Memory B cell (primary cell): ENCODE measurements around the gene TBL1XR1.
A peak's percentile ranks its signal among the peaks of the same experiment; 100 is the strongest.
"Not testable (repeated sequence)": the region's sequence is repeated elsewhere in the genome, so short reads cannot be mapped to it uniquely, and the experiment has no call there.

ENCODE experiments used
- ATAC-seq: fragments of 150-1000 bp; cut with Tn5 transposase; 2 replicates; pipeline ENCODE4 v1.10.0; 2021; ENCODE audit warnings: low read depth, mild to moderate bottlenecking, moderate library complexity
- DNase-seq, 2 donors: peaks; one replicate each; pipeline ENCODE4 v3.0.0; 2022; ENCODE audit warnings: low spot score in 2 of 2
- H3K27ac Mint-ChIP-seq: one replicate; pipeline ENCODE4 v1.8.0; 2022; ENCODE audit warnings: mild to moderate bottlenecking, moderate library complexity, mixed read lengths
- H3K27me3 Mint-ChIP-seq: one replicate; pipeline ENCODE4 v1.8.0; 2022; ENCODE audit warnings: mixed read lengths
- H3K36me3 Mint-ChIP-seq: one replicate; pipeline ENCODE4 v1.8.0; 2022; ENCODE audit warnings: mild to moderate bottlenecking, mixed read lengths
- H3K4me1 Mint-ChIP-seq: one replicate; pipeline ENCODE4 v1.8.0; 2022; ENCODE audit warnings: mixed read lengths
- H3K4me3 Mint-ChIP-seq: one replicate; pipeline ENCODE4 v1.8.0; 2022; ENCODE audit warnings: mild to moderate bottlenecking, moderate library complexity, mixed read lengths
- H3K9me3 Mint-ChIP-seq: one replicate; pipeline ENCODE4 v1.8.0; 2022; ENCODE audit warnings: mixed read lengths

Gene TBL1XR1

DNA sequence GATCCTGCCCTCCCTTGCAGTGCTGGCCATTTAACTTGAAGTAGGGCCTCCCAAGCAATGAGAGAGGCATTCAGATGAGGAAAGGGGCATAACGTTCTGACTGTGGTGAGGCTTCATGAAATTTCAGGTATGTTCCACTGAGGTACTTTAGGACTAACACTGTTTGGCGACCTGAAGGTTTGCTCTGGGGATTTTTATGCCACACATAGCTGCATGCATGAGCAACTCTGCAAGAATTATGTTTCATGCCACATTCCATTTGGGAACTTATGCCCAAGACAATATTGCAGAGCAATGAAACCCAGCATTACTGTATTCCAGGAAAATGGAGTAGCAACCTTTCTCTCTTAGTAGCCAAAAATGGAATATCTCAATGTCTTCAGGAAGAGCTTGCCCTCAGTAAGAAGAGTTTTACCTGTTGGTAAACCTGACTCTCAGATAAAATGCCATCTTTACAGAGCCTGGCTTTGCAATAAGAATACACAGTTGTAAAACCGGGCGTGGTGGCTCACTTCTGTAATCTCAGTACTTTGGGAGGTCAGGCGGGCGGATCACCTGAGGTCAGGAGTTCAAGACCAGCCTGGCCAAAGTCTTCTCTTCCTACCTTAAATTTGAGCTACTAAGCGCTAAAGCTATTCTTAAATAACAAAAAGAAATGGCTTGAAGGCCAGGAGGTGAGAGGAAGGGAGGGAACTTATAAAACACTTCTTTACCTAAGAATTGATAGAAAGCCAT lies 16.7 kb upstream of the TBL1XR1 start:
- Mint-ChIP-seq H3K4me1 (peaks cover 2% of the 10 kb centered on the region), H3K27me3 (no peaks in the 10 kb centered on the region), H3K27ac (no peak overlapping the region), H3K4me3 (no peak overlapping the region), H3K36me3 (no peaks in the 10 kb centered on the region), H3K9me3 (no peaks in the 10 kb centered on the region)
- no peak for ATAC-seq
- DNase-seq, result no peak

GRCh38 chr3:177212756-177213155 lies 15.5 kb upstream of the TBL1XR1 start:
- Mint-ChIP-seq H3K27ac (no peak overlapping the region), H3K4me1 (peaks cover 2% of the 10 kb centered on the region)

DNA sequence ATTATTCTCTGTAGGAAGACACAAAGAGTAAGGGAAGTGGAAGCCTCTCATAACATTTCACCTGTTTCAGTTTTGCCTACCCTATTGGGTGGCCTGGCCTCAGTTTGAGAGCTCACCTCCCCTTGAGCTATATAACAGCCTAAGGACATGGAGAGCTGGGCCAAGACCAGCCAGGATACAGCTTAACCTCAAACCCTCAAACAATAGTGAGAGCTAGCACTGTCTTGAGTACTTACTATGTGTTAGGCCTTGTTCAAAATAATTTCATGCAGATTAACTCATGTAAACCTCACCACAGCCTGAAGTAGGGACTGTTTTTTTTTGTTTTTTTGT lies 15.0 kb upstream of the TBL1XR1 start:
- H3K4me1 Mint-ChIP-seq, result peaks cover 2% of the 10 kb centered on the region
- no peak for DNase-seq
- H3K27ac Mint-ChIP-seq, result no peak overlapping the region
- H3K4me3 Mint-ChIP-seq, result no peak overlapping the region
- H3K27me3 Mint-ChIP-seq, result no peaks in the 10 kb centered on the region
- no peak for ATAC-seq
- no peaks in the 10 kb centered on the region for H3K9me3 Mint-ChIP-seq
- H3K36me3 Mint-ChIP-seq, result no peaks in the 10 kb centered on the region

More at GRCh38 chr3:177212756-177213155, 15.5 kb upstream of the TBL1XR1 start:
- Mint-ChIP-seq H3K27me3 (no peaks in the 10 kb centered on the region), H3K4me3 (no peak overlapping the region), H3K36me3 (no peaks in the 10 kb centered on the region), H3K9me3 (no peaks in the 10 kb centered on the region)
- DNase-seq (no peak), ATAC-seq (no peak)

DNA sequence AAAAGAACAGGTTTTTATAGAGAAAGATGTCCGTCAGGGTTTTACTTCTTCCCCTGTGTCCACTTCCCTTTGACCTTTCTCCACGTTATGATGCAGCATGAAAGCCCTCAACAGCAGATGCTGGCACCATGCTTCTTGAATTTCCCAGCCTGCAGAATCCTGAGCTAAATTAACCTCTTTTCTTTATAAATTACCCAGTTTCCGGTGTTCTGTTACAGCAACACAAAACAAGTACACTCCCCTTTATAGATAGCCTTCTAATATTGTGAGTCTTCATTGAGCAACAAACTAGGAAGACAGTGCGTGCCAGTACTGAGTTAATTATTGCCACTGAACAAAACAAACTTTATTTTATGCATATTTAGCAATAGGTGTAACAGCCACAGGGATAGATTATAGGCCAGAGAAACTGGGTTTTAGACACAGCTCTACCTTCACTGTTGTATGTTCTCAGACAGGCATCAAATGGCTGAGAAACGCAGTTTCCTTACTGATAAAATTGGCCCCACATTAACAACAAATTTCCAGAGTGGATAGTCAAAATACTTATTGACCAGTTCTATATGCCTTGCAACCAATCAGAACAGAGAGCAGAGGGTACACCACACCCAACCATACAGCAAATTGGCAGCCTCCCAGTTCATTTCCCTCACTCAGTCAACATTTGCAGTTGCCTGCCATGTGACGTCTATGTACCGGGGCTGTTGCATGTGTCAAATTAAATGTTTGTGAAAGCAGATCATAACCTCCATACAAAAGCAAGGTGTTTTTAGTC lies 14.4 kb upstream of the TBL1XR1 start:
- Mint-ChIP-seq H3K4me1 (peaks cover 2% of the 10 kb centered on the region), H3K36me3 (no peaks in the 10 kb centered on the region), H3K27ac (no peak overlapping the region), H3K27me3 (no peaks in the 10 kb centered on the region), H3K4me3 (no peak overlapping the region), H3K9me3 (no peaks in the 10 kb centered on the region)
- DNase-seq, result no peak
- ATAC-seq, result no peak

GRCh38 chr3:177210744-177211502 lies 13.6 kb upstream of the TBL1XR1 start:
- ATAC-seq, result no peak
- no peak for DNase-seq
- no peaks in the 10 kb centered on the region for H3K9me3 Mint-ChIP-seq
- H3K36me3 Mint-ChIP-seq, result no peaks in the 10 kb centered on the region
- H3K27me3 Mint-ChIP-seq, result no peaks in the 10 kb centered on the region
- H3K4me1 Mint-ChIP-seq, result peaks cover 2% of the 10 kb centered on the region
- no peak overlapping the region for H3K27ac Mint-ChIP-seq
- H3K4me3 Mint-ChIP-seq, result no peak overlapping the region

GRCh38 chr3:177209509-177209908 lies 12.2 kb upstream of the TBL1XR1 start:
- Mint-ChIP-seq H3K4me1 (peaks cover 2% of the 10 kb centered on the region), H3K9me3 (no peaks in the 10 kb centered on the region), H3K27me3 (no peaks in the 10 kb centered on the region), H3K4me3 (no peak overlapping the region), H3K27ac (no peak overlapping the region), H3K36me3 (no peaks in the 10 kb centered on the region)
- DNase-seq (no peak), ATAC-seq (no peak)

DNA sequence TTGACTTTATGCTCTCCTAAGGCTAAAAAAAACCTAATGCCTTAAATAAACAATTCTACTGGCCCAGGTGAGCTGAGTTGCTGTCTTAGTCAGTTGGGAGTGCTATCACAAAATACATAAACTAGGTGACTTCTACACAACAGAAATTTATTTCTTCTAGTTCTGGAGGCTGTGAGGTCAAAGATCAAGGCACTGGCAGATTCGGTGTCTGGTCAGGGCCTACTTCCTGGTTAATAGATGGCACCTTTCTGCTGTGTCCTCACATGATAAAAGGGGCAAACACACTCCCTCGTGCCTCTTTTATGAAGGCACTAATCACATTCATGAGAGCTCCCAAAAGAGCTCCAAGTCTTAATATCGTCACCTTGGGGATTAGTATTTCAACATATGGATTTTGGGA lies 11.5 kb upstream of the TBL1XR1 start:
- Mint-ChIP-seq H3K4me3 (no peak overlapping the region), H3K4me1 (peaks cover 2% of the 10 kb centered on the region), H3K36me3 (no peaks in the 10 kb centered on the region), H3K27ac (no peak overlapping the region), H3K9me3 (no peaks in the 10 kb centered on the region), H3K27me3 (no peaks in the 10 kb centered on the region)
- ATAC-seq (no peak), DNase-seq (no peak)

GRCh38 chr3:177208223-177208622 lies 10.9 kb upstream of the TBL1XR1 start:
- Mint-ChIP-seq H3K9me3 (no peaks in the 10 kb centered on the region), H3K27me3 (no peaks in the 10 kb centered on the region), H3K4me1 (peaks cover 2% of the 10 kb centered on the region), H3K36me3 (no peaks in the 10 kb centered on the region), H3K27ac (no peak overlapping the region), H3K4me3 (no peak overlapping the region)
- DNase-seq, result no peak
- no peak for ATAC-seq

DNA sequence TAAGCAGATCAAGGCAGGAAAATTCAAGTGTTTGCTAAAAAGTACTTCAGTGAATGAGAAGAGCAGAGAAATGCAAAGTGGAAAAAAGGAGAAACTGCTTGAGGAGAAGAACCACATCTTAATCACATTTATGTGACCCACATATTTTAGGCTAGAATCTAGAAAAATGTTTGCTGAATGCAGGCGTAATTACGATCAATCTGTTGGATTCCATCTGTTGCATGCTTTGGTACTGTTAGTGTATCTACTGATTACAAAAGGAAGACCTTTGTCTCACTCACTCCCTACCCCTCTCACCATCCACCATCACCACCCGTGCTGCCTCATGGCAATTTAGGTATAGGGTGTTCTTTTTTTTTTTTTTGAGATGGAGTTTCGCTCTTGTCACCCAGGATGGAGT lies 9.7 kb upstream of the TBL1XR1 start:
- no peak overlapping the region for H3K4me3 Mint-ChIP-seq
- no peak overlapping the region for H3K27ac Mint-ChIP-seq
- no peaks in the 10 kb centered on the region for H3K36me3 Mint-ChIP-seq
- H3K4me1 Mint-ChIP-seq, result peaks cover 5% of the 10 kb centered on the region
- H3K27me3 Mint-ChIP-seq, result no peaks in the 10 kb centered on the region
- DNase-seq, result no peak
- no peaks in the 10 kb centered on the region for H3K9me3 Mint-ChIP-seq
- ATAC-seq, result no peak

GRCh38 chr3:177203689-177204395 lies 6.6 kb upstream of the TBL1XR1 start:
- no peak overlapping the region for H3K4me3 Mint-ChIP-seq
- no peak for ATAC-seq
- no peaks in the 10 kb centered on the region for H3K27me3 Mint-ChIP-seq
- H3K9me3 Mint-ChIP-seq, result no peaks in the 10 kb centered on the region
- H3K36me3 Mint-ChIP-seq, result no peaks in the 10 kb centered on the region
- H3K4me1 Mint-ChIP-seq, result peaks cover 16% of the 10 kb centered on the region
- H3K27ac Mint-ChIP-seq, result no peak overlapping the region
- no peak for DNase-seq

- peak overlapping the region; percentile 17 for H3K27ac Mint-ChIP-seq
- DNase-seq, H3K27me3 Mint-ChIP-seq, H3K36me3 Mint-ChIP-seq, H3K9me3 Mint-ChIP-seq, ATAC-seq, H3K4me3 Mint-ChIP-seq: not testable (repeated sequence)
- peaks cover 21% of the 10 kb centered on the region for H3K4me1 Mint-ChIP-seq
Measured at GRCh38 chr3:177203016-177203415, 5.7 kb upstream of the TBL1XR1 start.

DNA sequence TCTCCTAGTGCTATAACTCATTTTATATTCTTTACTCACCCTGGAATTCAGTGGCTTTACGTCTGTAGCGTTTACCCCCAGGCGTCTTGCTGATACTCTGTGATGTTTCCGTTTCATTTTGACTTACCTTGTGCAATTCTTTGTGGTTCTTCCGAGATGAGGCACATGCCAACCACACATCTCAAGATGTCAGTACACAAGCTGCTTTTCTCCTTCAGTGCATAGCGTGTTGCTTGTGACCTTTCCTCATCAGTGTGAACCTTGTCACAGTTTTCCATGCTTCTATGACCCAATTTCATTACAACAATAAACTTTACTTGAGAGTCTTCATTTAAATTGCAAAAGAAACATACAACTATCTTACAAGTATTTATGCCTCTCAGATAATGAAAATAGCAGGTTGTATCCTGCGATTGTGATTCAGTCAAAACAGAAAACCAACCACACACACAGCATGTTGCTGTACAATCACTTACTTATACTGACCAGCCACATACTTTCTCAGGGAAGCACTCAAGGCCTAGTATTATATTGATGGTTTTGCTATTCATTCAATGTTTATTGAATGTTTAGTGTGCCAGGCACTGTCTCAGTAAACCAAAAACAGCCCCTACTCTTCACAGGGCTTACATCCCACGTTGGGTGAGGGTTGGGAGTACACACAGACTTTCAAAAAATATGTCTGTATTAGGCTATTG lies 4.6 kb upstream of the TBL1XR1 start:
- DNase-seq (peak in 1 of 2 donors; percentile 35), ATAC-seq (peak; percentile 36)
- Mint-ChIP-seq H3K27me3 (no peaks in the 10 kb centered on the region), H3K36me3 (no peaks in the 10 kb centered on the region), H3K9me3 (no peaks in the 10 kb centered on the region), H3K4me3 (peak overlapping the region; percentile 71), H3K27ac (peak overlapping the region; percentile 68), H3K4me1 (peaks cover 21% of the 10 kb centered on the region)

GRCh38 chr3:177199206-177199760 lies 2.0 kb upstream of the TBL1XR1 start:
- Mint-ChIP-seq H3K9me3 (no peaks in the 10 kb centered on the region), H3K27ac (peak overlapping the region; percentile 89), H3K27me3 (no peaks in the 10 kb centered on the region), H3K4me1 (peaks cover 27% of the 10 kb centered on the region), H3K4me3 (no peak overlapping the region), H3K36me3 (no peaks in the 10 kb centered on the region)
- no peak for ATAC-seq
- no peak for DNase-seq
